ENCODE results near the gene SLC23A2. TPM values are rescaled to one million over a fixed set of nuclear protein-coding genes. Genes with fewer than 3 reads are reported as not detected.

SLC23A2 gene
- total RNA-seq, 2 donors from 2014 or later, result 12.3 to 13.7 TPM

DNA sequence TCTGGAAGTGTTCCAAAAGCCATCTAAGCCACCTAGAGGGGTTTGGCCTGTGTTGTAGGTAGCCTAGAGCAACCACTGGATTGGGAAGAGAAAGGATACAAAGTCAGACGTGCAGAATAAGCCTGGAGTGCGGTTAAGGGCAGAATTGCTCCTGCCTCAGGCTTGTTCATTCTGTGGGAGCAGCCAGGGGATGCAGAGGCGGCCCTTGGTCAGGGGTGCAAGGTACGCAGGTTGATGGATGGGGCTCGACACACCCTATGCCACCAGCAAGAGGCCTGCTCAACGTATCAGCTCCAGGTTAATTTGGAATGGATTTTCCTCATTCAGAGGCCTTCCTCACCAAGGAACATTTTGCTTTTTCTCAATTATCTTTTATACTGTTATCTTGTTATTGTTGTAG lies 129.8 kb downstream of the SLC23A2 start:
- H3K36me3 ChIP-seq (ENCODE audit: control insufficient read depth, insufficient read depth, low read length), result peaks cover 17% of the 10 kb centered on the region
- Mint-ChIP-seq H3K36me3 (ENCODE audit: low read depth) (peaks cover 11% of the 10 kb centered on the region), H3K27ac (no peak overlapping the region), H3K4me3 (no peak overlapping the region), H3K9me3 (no peaks in the 10 kb centered on the region), H3K27me3 (ENCODE audit: insufficient read depth) (no peaks in the 10 kb centered on the region), H3K4me1 (no peaks in the 10 kb centered on the region)
- no peak for DNase-seq
- TF ChIP-seq CTCF (conservative IDR thresholded peaks at IDR 0.05), result no peak
- H3K9me3 ChIP-seq (ENCODE audit: control insufficient read depth, low read length), result no peaks in the 10 kb centered on the region
- no peak overlapping the region for H3K9ac ChIP-seq (ENCODE audit: extremely low read depth, low read length, poor library complexity, severe bottlenecking)
- no peaks in the 10 kb centered on the region for H3K4me1 ChIP-seq (ENCODE audit: control insufficient read depth, insufficient read depth, low read length)
- H3K27ac ChIP-seq (ENCODE audit: low read depth, low read length), result no peak overlapping the region
- no peak overlapping the region for H3K4me3 ChIP-seq (ENCODE audit: low read length)
- 96% methylated on average over 6 of the region's 6 CpGs; no CpG with 5 or more reads in 1 of the 2 experiments for WGBS, 2 experiments (ENCODE audit: insufficient coverage in 1 of 2, insufficient read length in 1 of 2)
- H3K27me3 ChIP-seq (ENCODE audit: control insufficient read depth, insufficient read depth, low read length, poor library complexity, severe bottlenecking), result no peaks in the 10 kb centered on the region

- no peak overlapping the region for H3K27ac Mint-ChIP-seq
- H3K4me3 Mint-ChIP-seq, result no peak overlapping the region
- H3K4me1 Mint-ChIP-seq, result no peaks in the 10 kb centered on the region
- no peaks in the 10 kb centered on the region for H3K9me3 Mint-ChIP-seq
- no peak for DNase-seq
- H3K9ac ChIP-seq (ENCODE audit: extremely low read depth, low read length, poor library complexity, severe bottlenecking), result no peak overlapping the region
- H3K27me3 ChIP-seq (ENCODE audit: control insufficient read depth, insufficient read depth, low read length, poor library complexity, severe bottlenecking), result no peaks in the 10 kb centered on the region
- 86 to 89% methylated on average over 4 to 5 of the region's 5 CpGs for WGBS, 2 experiments (ENCODE audit: insufficient coverage in 1 of 2, insufficient read length in 1 of 2)
- no peaks in the 10 kb centered on the region for H3K9me3 ChIP-seq (ENCODE audit: control insufficient read depth, low read length)
- no peaks in the 10 kb centered on the region for H3K4me1 ChIP-seq (ENCODE audit: control insufficient read depth, insufficient read depth, low read length)
- no peaks in the 10 kb centered on the region for H3K27me3 Mint-ChIP-seq (ENCODE audit: insufficient read depth)
- peaks cover 11% of the 10 kb centered on the region for H3K36me3 Mint-ChIP-seq (ENCODE audit: low read depth)
- H3K27ac ChIP-seq (ENCODE audit: low read depth, low read length), result no peak overlapping the region
- H3K36me3 ChIP-seq (ENCODE audit: control insufficient read depth, insufficient read depth, low read length), result peaks cover 17% of the 10 kb centered on the region
- no peak for TF ChIP-seq CTCF (conservative IDR thresholded peaks at IDR 0.05)
- H3K4me3 ChIP-seq (ENCODE audit: low read length), result no peak overlapping the region
These were observed 130.4 kb downstream of the SLC23A2 start for GRCh38 chr20:4870906-4871305.

DNA sequence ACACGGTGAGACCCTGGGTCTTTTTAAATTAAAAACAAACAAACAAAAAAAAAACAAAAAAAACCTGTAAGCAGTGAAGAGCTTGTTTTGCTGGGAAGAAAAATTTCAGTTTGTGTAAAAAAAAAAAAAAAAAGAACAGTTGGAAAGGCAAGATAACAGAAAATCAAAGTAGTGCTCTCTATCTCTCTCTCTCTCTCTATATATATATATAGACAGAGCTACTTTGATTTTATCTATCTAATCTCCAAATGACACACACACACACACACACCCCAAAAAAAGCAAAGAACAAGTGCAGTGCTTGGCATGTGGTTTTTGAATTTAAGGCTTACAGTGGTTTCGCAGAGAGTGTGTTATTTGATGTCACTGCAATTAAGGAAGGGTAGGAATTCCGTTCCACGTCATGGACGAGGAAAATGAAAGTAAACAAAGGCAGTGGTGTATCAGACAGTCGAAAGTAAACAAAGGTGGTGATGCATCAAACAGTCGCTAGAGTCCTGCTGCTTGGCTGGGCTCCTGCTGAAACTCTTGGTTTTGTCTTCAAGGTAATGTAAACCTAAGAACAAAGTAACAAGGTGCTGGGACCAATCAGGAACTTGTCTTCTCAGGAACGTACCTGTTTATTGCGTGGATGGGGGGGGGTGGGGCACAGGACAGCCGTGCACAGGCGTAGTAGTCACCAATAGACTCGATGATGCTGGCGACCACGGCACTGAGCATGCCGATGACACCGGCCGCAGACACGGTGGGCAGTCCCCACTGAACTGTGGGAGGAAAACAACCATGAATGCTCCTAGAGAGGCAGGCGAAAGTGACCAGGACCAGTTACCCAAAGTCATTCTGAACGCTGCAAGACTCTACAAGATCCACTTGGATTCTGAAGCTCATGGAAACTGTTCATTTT lies 131.8 kb downstream of the SLC23A2 start:
- Histone ChIP-seq H3K9ac (ENCODE audit: extremely low read depth, low read length, poor library complexity, severe bottlenecking) (no peak overlapping the region), H3K9me3 (ENCODE audit: control insufficient read depth, low read length) (no peaks in the 10 kb centered on the region), H3K36me3 (ENCODE audit: control insufficient read depth, insufficient read depth, low read length) (peaks cover 17% of the 10 kb centered on the region), H3K4me1 (ENCODE audit: control insufficient read depth, insufficient read depth, low read length) (no peaks in the 10 kb centered on the region), H3K4me3 (ENCODE audit: low read length) (no peak overlapping the region), H3K27ac (ENCODE audit: low read depth, low read length) (no peak overlapping the region), H3K27me3 (ENCODE audit: control insufficient read depth, insufficient read depth, low read length, poor library complexity, severe bottlenecking) (no peaks in the 10 kb centered on the region)
- H3K9me3 Mint-ChIP-seq, result no peaks in the 10 kb centered on the region
- no peaks in the 10 kb centered on the region for H3K4me1 Mint-ChIP-seq
- no peak for TF ChIP-seq CTCF (conservative IDR thresholded peaks at IDR 0.05)
- no peak overlapping the region for H3K4me3 Mint-ChIP-seq
- no peaks in the 10 kb centered on the region for H3K27me3 Mint-ChIP-seq (ENCODE audit: insufficient read depth)
- WGBS, 2 experiments (ENCODE audit: insufficient coverage in 1 of 2, insufficient read length in 1 of 2), result 91 to 94% methylated on average over 17 to 20 of the region's 20 CpGs
- peaks cover 13% of the 10 kb centered on the region for H3K36me3 Mint-ChIP-seq (ENCODE audit: low read depth)
- H3K27ac Mint-ChIP-seq, result no peak overlapping the region
- DNase-seq, result no peak

Data from endodermal cell (in vitro differentiated cells).